ENCODE results near the gene MLN.

DNA sequence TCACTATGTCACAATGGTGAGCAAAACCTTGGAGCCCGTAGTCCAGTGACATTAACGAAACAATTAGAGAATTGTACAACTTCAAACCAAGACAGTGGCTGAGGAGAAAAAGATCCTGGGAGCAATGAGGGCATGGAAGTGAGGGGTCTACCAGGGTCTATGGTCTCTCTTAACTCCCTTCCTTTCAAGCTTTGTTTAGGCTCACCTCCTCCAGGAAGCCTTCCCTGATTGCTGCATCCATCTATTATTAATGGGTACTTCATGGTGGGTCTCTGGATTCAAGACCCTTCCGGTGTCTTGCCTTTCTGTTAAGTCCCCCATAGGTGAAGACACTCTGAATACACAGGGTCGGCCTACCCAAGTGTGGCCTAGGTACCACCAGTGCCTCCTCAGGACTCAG, 38.1 kb upstream of the MLN start:
- TF ChIP-seq CTCF (IDR thresholded peaks at IDR 0.05) (no peak), POLR2A (IDR thresholded peaks at IDR 0.05) (no peak)
